Ovary (tissue), 9 donors: ENCODE data around the gene ACSF3. TPM values are rescaled to one million over a fixed set of nuclear protein-coding genes. Genes with fewer than 3 reads are reported as not detected.
"Not testable (repeated sequence)": the region's sequence is repeated elsewhere in the genome, so short reads cannot be mapped to it uniquely, and the experiment has no call there.

Experiments used
- DNase-seq, 5 donors: peaks; one replicate each; pipeline ENCODE4 v3.0.0-alpha.2; 2019 to 2020
- H3K27ac ChIP-seq, 2 donors: fragments of 200-600 bp; one replicate each; pipeline versions ENCODE4 v1.5.1 to v1.8.0; 2019 to 2022
- H3K27me3 ChIP-seq: fragments of 200-600 bp; one replicate; pipeline ENCODE4 v1.8.0; 2022
- H3K36me3 ChIP-seq: fragments of 200-600 bp; sonication (generic); one replicate; pipeline ENCODE4 v1.5.1; 2019
- H3K4me1 ChIP-seq: one replicate; pipeline ENCODE4 v1.8.1; 2013; ENCODE audit warnings: mild to moderate bottlenecking, moderate library complexity; ENCODE audit not compliant: insufficient read depth
- H3K4me3 ChIP-seq: fragments of 200-600 bp; sonication (generic); one replicate; pipeline ENCODE4 v1.5.1; 2017
- H3K9me3 ChIP-seq, 2 donors: fragments of 200-600 bp in 1 of 2; sonication (generic) in 1 of 2; one replicate each; pipeline versions ENCODE4 v1.5.1 to v1.8.1; 2013 to 2019; ENCODE audit warnings: mild to moderate bottlenecking in 1 of 2, moderate library complexity in 1 of 2
- CTCF ChIP-seq, 3 donors: fragments of 450-650 bp in 2 of 3; fragments of 200-600 bp in 1 of 3; IDR thresholded peaks; one replicate each; pipeline versions ENCODE4 v1.5.1 to v1.8.0; 2016 to 2022; ENCODE audit warnings: antibody characterized with exemption in 3 of 3, mild to moderate bottlenecking in 1 of 3
- EP300 ChIP-seq: sonication (generic); formaldehyde crosslinking; IDR thresholded peaks from one replicate; pipeline ENCODE4 v1.6.1; 2017; ENCODE audit warnings: antibody characterized with exemption
- POLR2A ChIP-seq: fragments of 450-650 bp; IDR thresholded peaks from one replicate; pipeline ENCODE4 v1.6.1; 2017; ENCODE audit warnings: antibody characterized with exemption, mild to moderate bottlenecking, moderate library complexity
- WGBS, 3 donors: extraction: QIAGEN DNeasy Blood & Tissue Kit in 1 of 3; methylation state at CpG; one replicate each; pipeline versions ENCODE4 v1.1.5 to v1.1.7; 2013 to 2017; 5-methylcytosine and 5-hydroxymethylcytosine counted together
- intact Hi-C, 4 donors: fragments of 100-400 bp; cut with DNase I; formaldehyde crosslinking; loops; one replicate each; pipeline versions ENCODE4 v1.11.0 to v1.15.1; 2022 to 2023
- polyA plus RNA-seq, 2 donors: library from polyadenylated mRNA; stranded (reverse); fragments of 200-250 nt in 1 of 2; fragments of 350-450 nt in 1 of 2; fragmentation: Illumina TruSeq in 1 of 2; extraction: RNeasy Lipid Tissue Mini Kit (QIAGEN cat#74804) in 1 of 2; gene quantifications; one replicate each; pipeline ENCODE4 v1.2.3, GENCODE V29; 2013 to 2014
- total RNA-seq, 7 donors: library from RNA; depleted of rRNA in 2 of 7; stranded (reverse); fragments of >200 nt in 2 of 7; fragmentation: NEBNext Ultra II Directional in 3 of 7; extraction: Animal tissue kit (Norgen Biotek cat#: 25700) in 3 of 7; gene quantifications; one replicate each; pipeline versions ENCODE4 v1.1.0 to v1.2.4, GENCODE V29; 2016 to 2023
- donor health status: DM: no; HTN: no; CAD: no; lungs with moderate emphysema.
- donor health status: DM: no; HTN: no; CAD: no.
- donor health status: Bipolar disorder and iron deficiency.
- donor health status: DM: yes; HTN: yes; CAD: no.
- donor health status: DM: no; HTN: no; CAD: no.
- donor health status: DM: yes; HTN: yes; CAD: no.

The ACSF3 gene
- total and polyA plus RNA-seq, 9 donors, result 16.2 to 40.9 (median 28.0) TPM

- H3K4me1 ChIP-seq, result no peaks in the 10 kb centered on the region
- peaks cover 3% of the 10 kb centered on the region for H3K27me3 ChIP-seq
- TF ChIP-seq EP300, result no peak
- 68 to 78% (median 72%) methylated on average over 25 of the region's 25 CpGs for WGBS, 3 donors
- no peak overlapping the region for H3K27ac ChIP-seq
- intact Hi-C loops, result no loop called here
- H3K9me3 ChIP-seq, result no peaks in the 10 kb centered on the region
- H3K4me3 ChIP-seq, result no peak overlapping the region
- no peaks in the 10 kb centered on the region for H3K36me3 ChIP-seq
- no peak for DNase-seq
Measured at GRCh38 chr16:89179656-89180315, 86.1 kb downstream of the ACSF3 start.

- no peaks in the 10 kb centered on the region for H3K36me3 ChIP-seq
- H3K4me1 ChIP-seq, result no peaks in the 10 kb centered on the region
- no peak for TF ChIP-seq EP300
- H3K4me3 ChIP-seq, result no peak overlapping the region
- H3K27ac ChIP-seq, result no peak overlapping the region
- intact Hi-C loops, result no loop called here
- H3K9me3 ChIP-seq, result no peaks in the 10 kb centered on the region
- no peaks in the 10 kb centered on the region for H3K27me3 ChIP-seq
- no peak for DNase-seq
- WGBS, 3 donors, result 32 to 59% (median 34%) methylated on average over 8 to 13 of the region's 13 CpGs
Measured at GRCh38 chr16:89183463-89183862, 89.8 kb downstream of the ACSF3 start.

GRCh38 chr16:89183975-89184676, 90.5 kb downstream of the ACSF3 start:
- intact Hi-C loops, result no loop called here
- no peaks in the 10 kb centered on the region for H3K4me1 ChIP-seq
- H3K27ac ChIP-seq, result no peak overlapping the region
- no peaks in the 10 kb centered on the region for H3K9me3 ChIP-seq
- H3K36me3 ChIP-seq, result no peaks in the 10 kb centered on the region
- no peaks in the 10 kb centered on the region for H3K27me3 ChIP-seq
- no peak overlapping the region for H3K4me3 ChIP-seq
- DNase-seq, result no peak
- 57 to 64% (median 63%) methylated on average over 26 of the region's 26 CpGs for WGBS, 3 donors
- TF ChIP-seq CTCF (IDR thresholded peaks at IDR 0.05), result no peak
- TF ChIP-seq EP300, result no peak
- TF ChIP-seq POLR2A, result no peak

GRCh38 chr16:89184677-89184932, 91.0 kb downstream of the ACSF3 start:
- 66 to 72% (median 69%) methylated on average over 9 of the region's 9 CpGs for WGBS, 3 donors
- intact Hi-C loops, result no loop called here
- Histone ChIP-seq H3K27ac (no peak overlapping the region), H3K36me3 (no peaks in the 10 kb centered on the region), H3K4me1 (no peaks in the 10 kb centered on the region), H3K27me3 (no peaks in the 10 kb centered on the region), H3K4me3 (no peak overlapping the region), H3K9me3 (no peaks in the 10 kb centered on the region)
- DNase-seq, result no peak
- no peak for TF ChIP-seq CTCF (IDR thresholded peaks at IDR 0.05)
- no peak for TF ChIP-seq EP300
- no peak for TF ChIP-seq POLR2A

GRCh38 chr16:89184933-89185794, 91.5 kb downstream of the ACSF3 start:
- TF ChIP-seq CTCF (IDR thresholded peaks at IDR 0.05) (no peak), POLR2A (no peak), EP300 (no peak)
- no peaks in the 10 kb centered on the region for H3K27me3 ChIP-seq
- H3K4me3 ChIP-seq, result no peak overlapping the region
- no peaks in the 10 kb centered on the region for H3K4me1 ChIP-seq
- no peaks in the 10 kb centered on the region for H3K9me3 ChIP-seq
- intact Hi-C loops, result no loop called here
- no peak for DNase-seq
- no peak overlapping the region for H3K27ac ChIP-seq
- WGBS, 3 donors, result 56 to 66% (median 58%) methylated on average over 29 to 48 of the region's 48 CpGs
- no peaks in the 10 kb centered on the region for H3K36me3 ChIP-seq

- H3K4me1 ChIP-seq, DNase-seq, H3K27me3 ChIP-seq, intact Hi-C loops, H3K4me3 ChIP-seq, H3K36me3 ChIP-seq, H3K27ac ChIP-seq, H3K9me3 ChIP-seq: not testable (repeated sequence)
- WGBS, 3 donors, result 90 to 94% (median 91%) methylated on average over 25 to 30 of the region's 30 CpGs
Measured at GRCh38 chr16:89185887-89186592, 92.4 kb downstream of the ACSF3 start.

GRCh38 chr16:89186593-89187031, 93.0 kb downstream of the ACSF3 start:
- H3K4me1 ChIP-seq, H3K9me3 ChIP-seq, H3K27me3 ChIP-seq, DNase-seq, H3K27ac ChIP-seq, intact Hi-C loops, H3K36me3 ChIP-seq, H3K4me3 ChIP-seq: not testable (repeated sequence)
- WGBS, 3 donors, result 86 to 90% (median 88%) methylated on average over 20 of the region's 20 CpGs
